ENCODE results near the gene CCR5AS.

CCR5AS gene

DNA sequence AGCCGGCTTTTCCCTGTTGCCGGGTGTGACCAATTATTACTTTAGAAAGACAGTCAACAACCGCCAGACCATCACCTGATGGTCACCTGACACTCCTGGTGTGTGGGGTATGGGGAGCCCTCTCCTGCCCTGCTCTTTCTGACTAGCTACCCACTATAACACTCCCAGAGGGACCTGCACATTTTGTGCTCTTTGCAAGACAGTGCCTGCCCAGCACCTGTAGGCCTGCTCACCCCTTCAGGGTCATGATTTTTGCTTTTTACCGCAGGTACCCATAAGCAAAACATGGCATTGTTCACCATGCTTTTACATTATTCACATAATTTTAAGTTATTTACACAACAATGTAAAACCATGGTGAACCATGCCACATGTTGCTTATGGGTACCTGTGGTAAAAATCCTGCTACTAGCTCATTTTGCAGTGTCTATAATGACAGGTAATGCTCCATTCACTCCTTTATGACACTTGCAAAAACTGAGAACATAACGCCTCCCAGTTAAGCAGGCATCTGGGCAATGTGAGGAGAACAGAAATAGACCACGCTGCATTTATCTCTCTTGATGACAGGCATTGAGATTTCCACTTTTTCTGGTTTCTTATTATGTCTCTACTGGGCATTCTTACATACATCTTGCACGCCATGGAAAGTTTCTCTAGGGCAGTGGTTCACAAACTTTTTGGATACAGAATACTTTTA is 10.1 kb upstream of the CCR5AS start:
- no peak for TF ChIP-seq CTCF (IDR thresholded peaks at IDR 0.05)
- no peak for ATAC-seq (ENCODE audit: low FRiP score)
- no peak for DNase-seq (ENCODE audit: low spot score)

DNA sequence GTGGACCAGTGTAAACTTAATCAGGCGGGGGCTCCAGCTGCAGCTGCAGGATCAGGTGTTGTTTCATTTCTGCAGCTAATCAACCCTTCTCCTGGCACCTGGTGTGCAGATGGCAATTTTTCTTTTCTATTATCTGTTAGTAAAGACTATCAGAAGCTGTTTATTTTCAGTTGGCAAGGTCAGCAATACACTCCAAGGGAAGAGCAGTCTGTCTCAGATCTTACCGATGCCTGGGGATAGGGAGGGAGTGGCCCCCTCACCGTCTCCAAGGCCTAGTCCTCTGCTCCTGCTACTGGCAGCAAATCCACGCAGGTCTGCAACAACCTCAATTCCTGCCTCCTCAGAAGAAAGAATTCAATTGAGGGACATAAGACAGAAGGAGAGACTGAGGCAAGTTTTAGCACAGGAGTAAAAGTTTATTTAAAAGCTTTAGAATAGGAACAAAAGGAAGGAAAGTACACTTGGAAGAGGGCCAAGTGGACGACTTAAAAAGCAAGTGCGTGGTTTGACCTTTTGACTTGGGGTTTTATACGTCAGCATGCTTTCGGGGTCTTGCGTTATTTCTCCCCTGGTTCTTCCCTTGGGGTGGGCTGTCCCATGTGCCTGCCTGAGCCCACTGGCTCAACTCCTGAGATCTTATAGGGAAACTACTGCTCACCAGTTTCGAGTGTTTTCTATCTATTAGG is 9.4 kb upstream of the CCR5AS start:
- ATAC-seq (ENCODE audit: low FRiP score) (no peak), DNase-seq (ENCODE audit: low spot score) (no peak)
- TF ChIP-seq CTCF (IDR thresholded peaks at IDR 0.05) = no peak

DNA sequence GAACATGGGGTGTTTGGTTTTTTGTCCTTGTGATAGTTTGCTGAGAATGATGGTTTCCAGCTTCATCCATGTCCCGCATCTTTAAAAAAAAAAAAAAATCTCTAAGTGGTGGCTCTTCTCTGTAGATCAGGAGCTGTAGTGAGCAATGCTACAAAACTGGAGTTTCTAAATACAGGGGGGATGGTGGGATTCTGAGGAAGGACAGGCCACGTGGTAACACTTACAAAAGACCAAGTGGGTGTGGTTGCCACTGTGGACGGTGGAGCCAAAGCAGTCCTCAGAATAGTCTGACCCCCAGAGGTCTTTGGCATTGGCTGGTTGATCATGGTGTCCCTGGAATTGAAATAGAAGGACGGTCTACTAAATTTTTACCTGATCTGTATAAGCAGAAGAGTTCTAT is 7.9 kb upstream of the CCR5AS start:
- ATAC-seq (ENCODE audit: low FRiP score) = no peak
- no peak for DNase-seq (ENCODE audit: low spot score)
- no peak for TF ChIP-seq CTCF (IDR thresholded peaks at IDR 0.05)

DNA sequence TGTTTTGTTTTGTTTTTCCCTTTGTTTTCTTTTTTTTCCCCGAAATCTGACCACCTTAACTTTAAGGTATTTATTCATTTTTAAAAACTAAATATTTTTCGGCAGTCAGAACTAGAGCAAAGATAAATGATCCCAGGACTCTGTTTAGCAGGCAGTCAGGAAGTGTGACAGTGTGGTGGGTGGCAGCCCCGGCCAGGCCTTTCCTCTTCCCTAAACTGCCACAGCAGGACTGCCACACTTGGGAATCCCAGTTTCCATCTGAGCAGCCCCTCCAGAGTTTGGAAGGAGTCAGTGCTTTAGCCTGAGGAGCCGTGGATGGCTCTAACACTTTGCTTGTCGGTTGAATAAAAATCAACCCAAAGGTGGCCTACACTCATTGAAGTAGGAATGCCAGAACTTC is 7.1 kb upstream of the CCR5AS start:
- ATAC-seq (ENCODE audit: low FRiP score) (no peak), DNase-seq (ENCODE audit: low spot score) (no peak)
- TF ChIP-seq CTCF (IDR thresholded peaks at IDR 0.05) = no peak

- TF ChIP-seq CTCF (IDR thresholded peaks at IDR 0.05) = no peak
- no peak for ATAC-seq (ENCODE audit: low FRiP score)
- DNase-seq (ENCODE audit: low spot score) = no peak
Observed at GRCh38 chr3:46412786-46413298, 6.0 kb upstream of the CCR5AS start.

DNA sequence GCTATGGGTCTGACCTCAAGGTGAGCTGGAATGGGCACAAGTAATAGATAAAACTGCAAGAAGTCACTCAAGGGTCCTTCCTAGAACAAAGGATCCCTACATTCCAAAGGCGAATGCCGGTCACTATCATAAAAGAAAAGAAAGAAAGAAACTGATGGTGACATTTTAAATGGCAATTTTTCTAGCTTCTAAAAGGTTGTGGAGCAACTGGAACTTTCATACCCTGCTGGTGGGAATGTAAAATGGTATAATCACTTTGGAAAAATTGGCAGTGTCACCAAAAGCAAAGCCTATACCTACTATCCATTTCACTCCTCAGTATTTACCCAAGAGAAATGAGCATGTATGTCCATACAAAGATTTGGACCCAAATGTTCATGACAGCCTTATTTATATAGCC is 4.4 kb upstream of the CCR5AS start:
- DNase-seq (ENCODE audit: low spot score) = no peak
- no peak for TF ChIP-seq CTCF (IDR thresholded peaks at IDR 0.05)
- no peak for ATAC-seq (ENCODE audit: low FRiP score)

DNA sequence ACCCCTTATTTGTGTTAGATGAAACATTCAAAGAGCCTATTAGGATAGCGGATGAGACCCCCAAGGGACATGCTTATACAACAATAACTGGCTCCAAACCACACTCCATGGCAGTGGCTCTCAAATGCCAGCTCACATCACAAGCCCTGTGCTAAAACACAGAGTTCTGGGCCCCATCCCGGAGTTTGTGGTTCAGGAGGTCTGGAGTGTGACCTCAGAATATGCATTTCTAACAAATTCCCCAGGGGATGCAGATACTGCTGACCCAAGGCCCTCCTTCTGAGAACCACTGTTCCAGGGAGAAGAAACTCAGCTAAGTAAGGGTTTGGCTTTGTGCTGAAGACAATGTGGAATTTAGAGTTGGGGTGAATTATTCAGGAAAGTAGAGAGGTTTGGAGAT is 3.8 kb upstream of the CCR5AS start:
- DNase-seq (ENCODE audit: low spot score) (no peak), ATAC-seq (ENCODE audit: low FRiP score) (no peak)
- TF ChIP-seq CTCF (IDR thresholded peaks at IDR 0.05) = no peak
